H9 (cell line): ENCODE data around the gene UTP25. TPM values are rescaled to one million over a fixed set of nuclear protein-coding genes. Genes with fewer than 3 reads are reported as not detected.

ENCODE experiments used
- DNase-seq: peaks from one replicate; pipeline ENCODE4 v3.0.0-alpha.2; 2017
- H2AFZ ChIP-seq: one replicate; pipeline ENCODE4 v1.6.1; 2013; ENCODE audit warnings: mild to moderate bottlenecking, low read length, control low read depth, moderate library complexity
- H2AK5ac ChIP-seq: 2 replicates; pipeline ENCODE4 v1.6.1; 2013; ENCODE audit warnings: low read length, control low read depth, mixed read lengths; ENCODE audit not compliant: insufficient read length
- H2BK120ac ChIP-seq: one replicate; pipeline ENCODE4 v1.6.1; 2013; ENCODE audit warnings: low read depth, mild to moderate bottlenecking, low read length, control low read depth, inconsistent platforms; ENCODE audit not compliant: poor library complexity, severe bottlenecking
- H2BK12ac ChIP-seq: 2 replicates; pipeline ENCODE4 v1.6.1; 2013; ENCODE audit warnings: low read length, control low read depth, mixed read lengths, low read depth; ENCODE audit not compliant: insufficient read length
- H2BK15ac ChIP-seq: 2 replicates; pipeline ENCODE4 v1.6.1; 2013; ENCODE audit warnings: low read depth, low read length, control low read depth
- H2BK20ac ChIP-seq: one replicate; pipeline ENCODE4 v1.6.1; 2013; ENCODE audit warnings: low read depth, mild to moderate bottlenecking, low read length, control low read depth, inconsistent platforms; ENCODE audit not compliant: poor library complexity, severe bottlenecking
- H2BK5ac ChIP-seq: 2 replicates; pipeline ENCODE4 v1.6.1; 2013; ENCODE audit warnings: low read length, control low read depth, mixed read lengths; ENCODE audit not compliant: insufficient read length
- H3K14ac ChIP-seq: 2 replicates; pipeline ENCODE4 v1.6.1; 2013; ENCODE audit warnings: low read length, control low read depth; ENCODE audit not compliant: insufficient read depth
- H3K18ac ChIP-seq: 2 replicates; pipeline ENCODE4 v1.6.1; 2013; ENCODE audit warnings: low read depth, mild to moderate bottlenecking, mixed read lengths, low read length, control low read depth; ENCODE audit not compliant: insufficient read length
- H3K23ac ChIP-seq: 2 replicates; pipeline ENCODE4 v1.6.1; 2013; ENCODE audit warnings: low read length, control low read depth, mixed read lengths, low read depth; ENCODE audit not compliant: insufficient read length
- H3K23me2 ChIP-seq: 2 replicates; pipeline ENCODE4 v1.6.1; 2013; ENCODE audit warnings: low read depth, mild to moderate bottlenecking, mixed read lengths, low read length, control low read depth; ENCODE audit not compliant: insufficient read length, poor library complexity, severe bottlenecking
- H3K27ac ChIP-seq: 2 replicates; pipeline ENCODE4 v1.5.1; 2013; ENCODE audit warnings: low read length, control low read depth, mixed read lengths, low read depth; ENCODE audit not compliant: insufficient read length
- H3K27me3 ChIP-seq: 2 replicates; pipeline ENCODE4 v1.6.1; 2013; ENCODE audit warnings: low read length, control low read depth, inconsistent platforms; ENCODE audit not compliant: insufficient read depth
- H3K4ac ChIP-seq: 2 replicates; pipeline ENCODE4 v1.6.1; 2013; ENCODE audit warnings: low read depth, mild to moderate bottlenecking, control low read depth, inconsistent platforms, low read length, moderate library complexity
- H3K4me1 ChIP-seq: 2 replicates; pipeline ENCODE4 v1.6.1; 2013; ENCODE audit warnings: low read length, control low read depth, inconsistent platforms; ENCODE audit not compliant: insufficient read depth
- H3K4me2 ChIP-seq: 2 replicates; pipeline ENCODE4 v1.6.1; 2013; ENCODE audit warnings: low read length, control low read depth, mixed read lengths; ENCODE audit not compliant: insufficient read length, insufficient read depth
- H3K56ac ChIP-seq: 2 replicates; pipeline ENCODE4 v1.6.1; 2013; ENCODE audit warnings: low read depth, mild to moderate bottlenecking, mixed read lengths, low read length, control low read depth; ENCODE audit not compliant: insufficient read length
- H3K79me1 ChIP-seq: 2 replicates; pipeline ENCODE4 v1.6.1; 2013; ENCODE audit warnings: low read depth, mild to moderate bottlenecking, moderate library complexity, low read length, control low read depth, inconsistent platforms; ENCODE audit not compliant: insufficient read depth, poor library complexity, severe bottlenecking
- H3K79me2 ChIP-seq: 2 replicates; pipeline ENCODE4 v1.6.1; 2013; ENCODE audit warnings: low read length, control low read depth, inconsistent platforms; ENCODE audit not compliant: insufficient read depth
- H3K9ac ChIP-seq: 2 replicates; pipeline ENCODE4 v1.6.1; 2013; ENCODE audit warnings: low read length, control low read depth, mixed read lengths; ENCODE audit not compliant: insufficient read length; ENCODE audit errors: extremely low read depth
- H3K9me3 ChIP-seq: one replicate; pipeline ENCODE4 v1.6.1; 2013; ENCODE audit warnings: low read depth, low read length, inconsistent platforms; ENCODE audit not compliant: control insufficient read depth
- H3T11ph ChIP-seq: one replicate; pipeline ENCODE4 v1.6.1; 2013; ENCODE audit warnings: mild to moderate bottlenecking, low read length, control low read depth, inconsistent platforms
- H4K20me1 ChIP-seq: one replicate; pipeline ENCODE4 v1.6.1; 2013; ENCODE audit not compliant: control insufficient read depth, insufficient read length, insufficient read depth
- H4K5ac ChIP-seq: 2 replicates; pipeline ENCODE4 v1.6.1; 2013; ENCODE audit warnings: low read depth, mild to moderate bottlenecking, mixed read lengths, low read length, control low read depth; ENCODE audit not compliant: insufficient read length
- H4K8ac ChIP-seq: replicated peaks from 2 replicates; pipeline ENCODE4 v1.6.1; 2013; ENCODE audit warnings: low read length, control low read depth, mixed read lengths, low read depth; ENCODE audit not compliant: insufficient read length
- H4K91ac ChIP-seq: 2 replicates; pipeline ENCODE4 v1.6.1; 2013; ENCODE audit warnings: low read depth, mild to moderate bottlenecking, moderate library complexity, mixed read lengths, low read length, control low read depth; ENCODE audit not compliant: insufficient read length
- H3K27ac Mint-ChIP-seq, 3 experiments: 2 replicates in 2 of 3; 3 replicates in 1 of 3; pipeline ENCODE4 v1.8.0; 2020 to 2021; ENCODE audit warnings: mixed read lengths in 3 of 3, mild to moderate bottlenecking in 1 of 3, moderate library complexity in 1 of 3
- H3K27me3 Mint-ChIP-seq: 2 replicates; pipeline ENCODE4 v1.8.0; 2021; ENCODE audit warnings: low read depth, mild to moderate bottlenecking, moderate library complexity, mixed read lengths
- H3K36me3 Mint-ChIP-seq, 3 experiments: 2 replicates in 2 of 3; 3 replicates in 1 of 3; pipeline ENCODE4 v1.8.0; 2020 to 2021; ENCODE audit warnings: low read depth in 3 of 3, mixed read lengths in 3 of 3; ENCODE audit not compliant: insufficient read depth in 1 of 3
- H3K4me1 Mint-ChIP-seq, 2 experiments: 2 replicates each; pipeline ENCODE4 v1.8.0; 2020; ENCODE audit warnings: mixed read lengths in 2 of 2
- H3K4me3 Mint-ChIP-seq, 2 experiments: 2 replicates in 1 of 2; 3 replicates in 1 of 2; pipeline ENCODE4 v1.8.0; 2020 to 2021; ENCODE audit warnings: mild to moderate bottlenecking in 2 of 2, mixed read lengths in 2 of 2, moderate library complexity in 1 of 2
- H3K9me3 Mint-ChIP-seq, 2 experiments: 2 replicates in 1 of 2; 3 replicates in 1 of 2; pipeline ENCODE4 v1.8.0; 2020; ENCODE audit warnings: mild to moderate bottlenecking in 2 of 2, mixed read lengths in 2 of 2, moderate library complexity in 1 of 2
- CTCF ChIP-seq: fragments of 200-600 bp; sonication (generic); conservative IDR thresholded peaks from 3 replicates; pipeline ENCODE4 v1.8.0; 2021; ENCODE audit warnings: antibody characterized with exemption, mild to moderate bottlenecking
- WGBS: extraction: QIAGEN DNeasy Blood & Tissue Kit; methylation state at CpG from one replicate; pipeline ENCODE4 v1.1.7; 2013; ENCODE audit warnings: missing lambda C conversion rate, low lambda C conversion rate, mixed read lengths; ENCODE audit not compliant: insufficient read length; ENCODE audit errors: extremely low coverage; 5-methylcytosine and 5-hydroxymethylcytosine counted together
- total RNA-seq: library from RNA; stranded (reverse); gene quantifications from 2 replicates; pipeline ENCODE4 v1.2.1, GENCODE V29; 2021

Gene UTP25
- total RNA-seq, 1 experiment from 2014 or later, result 12.9 TPM

- H3K4ac ChIP-seq, result no peak overlapping the region
- peak overlapping the region in 1 of 3 experiments; percentile 40; a peak in 4 of 7 replicates for H3K27ac Mint-ChIP-seq
- H3K14ac ChIP-seq, result no peak overlapping the region
- H4K5ac ChIP-seq, result no peak overlapping the region
- H2AFZ ChIP-seq, result no peak overlapping the region
- peaks cover 33 to 36% of the 10 kb centered on the region in 2 experiments for H3K4me1 Mint-ChIP-seq
- no CpG with 5 or more reads among the region's 16 CpGs for WGBS
- no peak overlapping the region for H4K91ac ChIP-seq
- no peak overlapping the region for H2BK15ac ChIP-seq
- no peak overlapping the region for H2BK120ac ChIP-seq
- no peaks in the 10 kb centered on the region for H3K79me1 ChIP-seq
- H3K9me3 Mint-ChIP-seq, result peaks cover 11 to 13% of the 10 kb centered on the region in 2 experiments
- H3K4me2 ChIP-seq, result no peak overlapping the region
- H3K4me1 ChIP-seq, result peaks cover 18% of the 10 kb centered on the region
- H3K18ac ChIP-seq, result peak overlapping the region; percentile 56
- no peak overlapping the region for H2BK5ac ChIP-seq
- TF ChIP-seq CTCF, result no peak
- no peaks in the 10 kb centered on the region for H3K79me2 ChIP-seq
- no peak overlapping the region for H3K23ac ChIP-seq
- H4K20me1 ChIP-seq, result no peaks in the 10 kb centered on the region
- no peak overlapping the region for H3K27ac ChIP-seq
- peaks cover 9 to 13% (median 11%) of the 10 kb centered on the region in 3 experiments; a peak in 6 of 7 replicates for H3K36me3 Mint-ChIP-seq
- H3K56ac ChIP-seq, result no peak overlapping the region
- no peak overlapping the region for H3T11ph ChIP-seq
- H2BK20ac ChIP-seq, result no peak overlapping the region
- H3K4me3 Mint-ChIP-seq, result peak overlapping the region; percentile 3 to 33; a peak in 3 of 5 replicates
- peaks cover 10% of the 10 kb centered on the region for H3K27me3 Mint-ChIP-seq
- H2AK5ac ChIP-seq, result no peak overlapping the region
- no peaks in the 10 kb centered on the region for H3K27me3 ChIP-seq
- no peaks in the 10 kb centered on the region for H3K23me2 ChIP-seq
- no peak overlapping the region for H2BK12ac ChIP-seq
- DNase-seq, result peak; percentile 67
- H3K9me3 ChIP-seq, result no peaks in the 10 kb centered on the region
- no peak overlapping the region for H3K9ac ChIP-seq
- no peak overlapping the region for H4K8ac ChIP-seq
These were observed 34.9 kb downstream of the UTP25 start for GRCh38 chr1:209862391-209863356.
